ENCODE measurements around the gene WBP11. TPM values are rescaled to one million over a fixed set of nuclear protein-coding genes. Genes with fewer than 3 reads are reported as not detected.

WBP11 gene
- total RNA-seq, 1 donor from 2014 or later = 64.6 TPM

GRCh38 chr12:14774906-14775635, 28.2 kb downstream of the WBP11 start:
- TF ChIP-seq CTCF (IDR thresholded peaks at IDR 0.05; ENCODE audit: unreplicated experiment) = no peak
- peaks cover 36% of the 10 kb centered on the region for H3K4me1 Mint-ChIP-seq (ENCODE audit: unreplicated experiment)
- H3K27ac Mint-ChIP-seq (ENCODE audit: unreplicated experiment) = peak overlapping the region; percentile 97
- H3K4me3 Mint-ChIP-seq (ENCODE audit: unreplicated experiment) = peak overlapping the region; percentile 98
- H3K9me3 Mint-ChIP-seq (ENCODE audit: unreplicated experiment) = no peaks in the 10 kb centered on the region
- H3K27me3 Mint-ChIP-seq (ENCODE audit: unreplicated experiment) = peaks cover 19% of the 10 kb centered on the region
- DNase-seq (ENCODE audit: low spot score) = peak; percentile 43
- no peaks in the 10 kb centered on the region for H3K36me3 Mint-ChIP-seq (ENCODE audit: low read depth, unreplicated experiment)

GRCh38 chr12:14774074-14774905, 29.0 kb downstream of the WBP11 start:
- H3K27me3 Mint-ChIP-seq (ENCODE audit: unreplicated experiment) = peaks cover 22% of the 10 kb centered on the region

GRCh38 chr12:14773685-14774073, 29.6 kb downstream of the WBP11 start:
- no peak for TF ChIP-seq CTCF (IDR thresholded peaks at IDR 0.05; ENCODE audit: unreplicated experiment)
- H3K4me3 Mint-ChIP-seq (ENCODE audit: unreplicated experiment) = peak overlapping the region; percentile 98
- H3K36me3 Mint-ChIP-seq (ENCODE audit: low read depth, unreplicated experiment) = no peaks in the 10 kb centered on the region
- peak; percentile 57 for DNase-seq (ENCODE audit: low spot score)
- peak overlapping the region; percentile 97 for H3K27ac Mint-ChIP-seq (ENCODE audit: unreplicated experiment)
- peaks cover 40% of the 10 kb centered on the region for H3K4me1 Mint-ChIP-seq (ENCODE audit: unreplicated experiment)
- H3K9me3 Mint-ChIP-seq (ENCODE audit: unreplicated experiment) = no peaks in the 10 kb centered on the region
- H3K27me3 Mint-ChIP-seq (ENCODE audit: unreplicated experiment) = peaks cover 27% of the 10 kb centered on the region

More at GRCh38 chr12:14774074-14774905, 29.0 kb downstream of the WBP11 start:
- Mint-ChIP-seq H3K27ac (ENCODE audit: unreplicated experiment) (peak overlapping the region; percentile 97), H3K36me3 (ENCODE audit: low read depth, unreplicated experiment) (no peaks in the 10 kb centered on the region), H3K4me3 (ENCODE audit: unreplicated experiment) (peak overlapping the region; percentile 98), H3K9me3 (ENCODE audit: unreplicated experiment) (no peaks in the 10 kb centered on the region), H3K4me1 (ENCODE audit: unreplicated experiment) (peaks cover 36% of the 10 kb centered on the region)
- no peak for TF ChIP-seq CTCF (IDR thresholded peaks at IDR 0.05; ENCODE audit: unreplicated experiment)
- DNase-seq (ENCODE audit: low spot score) = peak; percentile 85

GRCh38 chr12:14772946-14773345, 30.3 kb downstream of the WBP11 start:
- TF ChIP-seq CTCF (IDR thresholded peaks at IDR 0.05; ENCODE audit: unreplicated experiment) = no peak
- no peaks in the 10 kb centered on the region for H3K9me3 Mint-ChIP-seq (ENCODE audit: unreplicated experiment)
- DNase-seq (ENCODE audit: low spot score) = no peak
- H3K27ac Mint-ChIP-seq (ENCODE audit: unreplicated experiment) = peak overlapping the region; percentile 83
- no peaks in the 10 kb centered on the region for H3K36me3 Mint-ChIP-seq (ENCODE audit: low read depth, unreplicated experiment)
- H3K27me3 Mint-ChIP-seq (ENCODE audit: unreplicated experiment) = peaks cover 27% of the 10 kb centered on the region
- H3K4me1 Mint-ChIP-seq (ENCODE audit: unreplicated experiment) = peaks cover 40% of the 10 kb centered on the region
- H3K4me3 Mint-ChIP-seq (ENCODE audit: unreplicated experiment) = no peak overlapping the region
